ENCODE results near the gene ROPN1L.
"Not testable (repeated sequence)": the region's sequence is repeated elsewhere in the genome, so short reads cannot be mapped to it uniquely, and the experiment has no call there.

ROPN1L gene

DNA sequence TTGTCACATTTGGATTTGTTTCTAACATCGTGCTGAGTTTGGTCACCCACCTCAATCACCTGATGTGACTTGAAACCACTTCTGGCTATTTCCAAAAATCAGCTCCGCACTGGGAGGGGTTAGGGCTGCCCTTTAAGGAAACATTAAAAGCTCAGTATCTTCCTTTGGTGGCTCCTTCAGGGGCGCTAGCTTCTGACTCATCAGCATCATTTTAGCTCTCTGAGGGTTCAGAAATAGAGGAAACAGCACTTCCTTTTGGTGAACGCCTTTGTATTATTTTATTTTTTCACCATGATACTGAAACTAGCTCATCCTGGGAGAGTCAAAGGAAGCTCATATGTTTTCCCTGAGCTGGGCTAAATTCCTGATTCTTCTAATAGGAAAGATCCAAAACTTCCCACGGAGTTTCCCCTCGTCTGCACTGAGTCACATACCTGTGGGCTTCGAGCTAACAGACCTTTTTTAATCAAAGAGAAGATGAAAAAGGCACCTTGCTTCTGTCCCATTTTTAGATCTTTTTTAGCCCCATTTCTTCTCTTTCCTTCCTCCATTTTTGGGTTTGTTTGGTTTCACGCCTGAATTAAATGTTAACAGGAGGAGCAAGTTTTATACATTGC is 48.2 kb downstream of the ROPN1L start:
- TF ChIP-seq, protein P1, sequence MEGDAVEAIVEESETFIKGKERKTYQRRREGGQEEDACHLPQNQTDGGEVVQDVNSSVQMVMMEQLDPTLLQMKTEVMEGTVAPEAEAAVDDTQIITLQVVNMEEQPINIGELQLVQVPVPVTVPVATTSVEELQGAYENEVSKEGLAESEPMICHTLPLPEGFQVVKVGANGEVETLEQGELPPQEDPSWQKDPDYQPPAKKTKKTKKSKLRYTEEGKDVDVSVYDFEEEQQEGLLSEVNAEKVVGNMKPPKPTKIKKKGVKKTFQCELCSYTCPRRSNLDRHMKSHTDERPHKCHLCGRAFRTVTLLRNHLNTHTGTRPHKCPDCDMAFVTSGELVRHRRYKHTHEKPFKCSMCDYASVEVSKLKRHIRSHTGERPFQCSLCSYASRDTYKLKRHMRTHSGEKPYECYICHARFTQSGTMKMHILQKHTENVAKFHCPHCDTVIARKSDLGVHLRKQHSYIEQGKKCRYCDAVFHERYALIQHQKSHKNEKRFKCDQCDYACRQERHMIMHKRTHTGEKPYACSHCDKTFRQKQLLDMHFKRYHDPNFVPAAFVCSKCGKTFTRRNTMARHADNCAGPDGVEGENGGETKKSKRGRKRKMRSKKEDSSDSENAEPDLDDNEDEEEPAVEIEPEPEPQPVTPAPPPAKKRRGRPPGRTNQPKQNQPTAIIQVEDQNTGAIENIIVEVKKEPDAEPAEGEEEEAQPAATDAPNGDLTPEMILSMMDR (conservative IDR thresholded peaks at IDR 0.05; ENCODE audit: control insufficient read depth, insufficient read depth, low read depth, low read length), result no peak
- DNase-seq (ENCODE audit: low read depth), result peak; percentile 47
- H3K4me3 ChIP-seq (ENCODE audit: control insufficient read depth, low read depth, low read length), result no peak overlapping the region

DNA sequence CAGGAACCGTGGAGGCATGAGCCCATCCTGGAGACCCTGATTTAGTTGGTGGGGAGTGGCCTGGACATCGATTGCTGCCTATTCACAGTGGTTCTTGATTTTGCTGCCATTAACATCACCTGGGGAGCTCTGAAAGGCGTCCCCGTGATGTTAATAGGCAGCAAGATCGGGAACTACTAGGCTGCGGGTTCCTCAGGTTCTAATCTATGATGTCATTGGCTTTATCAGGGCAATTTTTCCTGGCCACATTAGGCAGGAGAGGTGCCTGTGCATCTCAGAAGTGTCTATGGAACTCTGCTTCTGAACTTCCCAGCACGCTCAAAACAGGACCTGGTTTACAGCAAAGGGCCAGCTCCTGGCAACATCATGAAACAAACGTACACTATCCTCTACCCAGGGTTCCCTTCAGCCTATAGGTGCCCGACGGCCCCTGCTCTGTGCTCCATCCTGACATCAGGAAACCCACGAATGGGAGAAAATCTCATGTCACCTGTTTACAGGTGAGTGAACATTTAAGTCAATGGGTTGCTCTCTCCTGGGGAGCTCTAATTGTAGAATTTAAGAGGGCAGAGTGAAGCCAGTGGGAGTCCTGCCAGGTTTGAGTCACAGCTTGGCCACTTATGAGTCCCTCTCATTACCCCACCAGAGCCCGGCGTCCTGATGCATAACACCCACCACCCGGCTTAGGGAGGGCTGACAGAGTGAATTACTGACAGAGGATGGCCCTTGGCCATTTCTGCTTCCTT is 49.4 kb downstream of the ROPN1L start:
- TF ChIP-seq, protein P1 (conservative IDR thresholded peaks at IDR 0.05; ENCODE audit: control insufficient read depth, insufficient read depth, low read depth, low read length), result no peak
- DNase-seq (ENCODE audit: low read depth), result no peak
- H3K4me3 ChIP-seq (ENCODE audit: control insufficient read depth, low read depth, low read length), result no peak overlapping the region

DNA sequence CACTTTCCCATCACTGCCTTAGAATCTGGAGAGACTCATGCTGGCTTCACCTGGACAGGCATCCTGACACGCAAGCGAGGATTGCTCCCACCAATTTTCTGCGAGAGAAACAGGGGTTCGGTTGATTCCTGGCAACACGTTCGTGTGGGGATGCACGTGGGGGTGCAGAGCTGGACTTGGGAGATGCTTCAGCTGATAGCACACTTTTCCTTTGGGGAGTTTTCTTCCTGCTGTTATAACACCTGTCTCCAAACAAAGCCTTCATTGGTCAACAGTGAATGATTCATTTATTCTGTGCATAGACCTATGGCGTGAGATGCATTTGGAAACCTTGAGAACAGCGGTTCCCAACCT is 50.0 kb downstream of the ROPN1L start:
- TF ChIP-seq, protein P1 (conservative IDR thresholded peaks at IDR 0.05; ENCODE audit: control insufficient read depth, insufficient read depth, low read depth, low read length), result no peak
- no peak for DNase-seq (ENCODE audit: low read depth)
- no peak overlapping the region for H3K4me3 ChIP-seq (ENCODE audit: control insufficient read depth, low read depth, low read length)

DNA sequence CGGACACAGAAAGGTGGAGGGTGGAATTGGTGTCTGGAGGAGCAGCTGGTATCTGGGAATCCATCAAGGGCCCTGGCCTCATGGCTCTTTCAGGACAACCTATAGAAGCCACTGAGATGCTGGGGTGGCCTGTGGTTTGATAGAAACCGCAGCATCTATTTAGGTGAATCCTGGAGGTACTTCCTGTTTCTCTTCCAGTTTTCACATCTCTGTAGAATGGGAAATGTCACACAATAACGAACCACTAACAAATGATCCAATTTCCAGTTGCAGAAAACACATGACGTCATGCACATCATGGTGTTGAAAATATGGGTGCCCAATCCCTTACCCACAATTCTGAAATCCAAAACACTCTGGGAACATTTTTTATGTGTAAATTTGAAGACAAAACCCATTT is 52.2 kb downstream of the ROPN1L start:
- TF ChIP-seq, protein P1 (conservative IDR thresholded peaks at IDR 0.05; ENCODE audit: control insufficient read depth, insufficient read depth, low read depth, low read length), result no peak
- DNase-seq (ENCODE audit: low read depth), result no peak
- no peak overlapping the region for H3K4me3 ChIP-seq (ENCODE audit: control insufficient read depth, low read depth, low read length)

DNA sequence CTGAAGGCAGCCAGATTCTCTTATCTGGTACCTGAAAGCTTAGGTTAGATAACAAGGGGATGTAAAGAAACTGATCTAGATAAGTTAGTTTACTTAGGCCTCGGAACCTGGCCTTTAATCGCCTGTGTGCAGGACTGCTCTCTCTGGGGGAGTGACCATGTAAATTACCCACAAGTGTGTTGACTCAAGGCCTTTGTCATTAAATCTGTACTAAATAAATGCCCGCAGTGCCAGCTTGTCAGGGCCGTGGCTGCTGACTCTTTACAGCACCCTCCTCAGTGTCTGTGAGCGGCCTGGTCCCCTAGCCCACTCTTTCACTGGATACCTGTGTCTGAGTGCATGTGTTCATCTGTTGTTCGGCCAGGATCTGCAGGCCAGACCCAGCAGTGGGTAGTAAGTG is 52.8 kb downstream of the ROPN1L start:
- not testable (repeated sequence) for DNase-seq (ENCODE audit: low read depth); H3K4me3 ChIP-seq (ENCODE audit: control insufficient read depth, low read depth, low read length)

DNA sequence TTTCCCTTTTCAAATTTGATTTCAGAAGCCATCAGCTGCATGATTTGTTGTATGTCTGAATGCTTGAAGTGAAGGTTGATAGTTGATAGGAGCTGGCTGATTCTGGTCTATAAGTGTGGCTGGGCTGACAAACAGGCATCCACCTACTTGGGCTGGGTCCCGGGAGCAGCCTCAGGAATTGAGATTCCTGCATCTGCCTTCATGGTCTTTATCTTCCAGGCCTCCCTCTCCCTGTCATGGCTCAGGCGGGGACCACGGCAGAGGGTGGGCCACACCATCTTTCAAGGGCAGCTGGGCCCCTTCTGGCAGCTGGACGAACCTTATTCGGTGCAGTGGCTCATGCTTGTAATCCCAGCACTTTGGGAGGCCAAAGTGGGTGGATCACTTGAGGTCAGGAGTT is 55.9 kb downstream of the ROPN1L start:
- TF ChIP-seq, protein P1 (conservative IDR thresholded peaks at IDR 0.05; ENCODE audit: control insufficient read depth, insufficient read depth, low read depth, low read length), result no peak
- DNase-seq (ENCODE audit: low read depth), result no peak
- H3K4me3 ChIP-seq (ENCODE audit: control insufficient read depth, low read depth, low read length), result no peak overlapping the region

DNA sequence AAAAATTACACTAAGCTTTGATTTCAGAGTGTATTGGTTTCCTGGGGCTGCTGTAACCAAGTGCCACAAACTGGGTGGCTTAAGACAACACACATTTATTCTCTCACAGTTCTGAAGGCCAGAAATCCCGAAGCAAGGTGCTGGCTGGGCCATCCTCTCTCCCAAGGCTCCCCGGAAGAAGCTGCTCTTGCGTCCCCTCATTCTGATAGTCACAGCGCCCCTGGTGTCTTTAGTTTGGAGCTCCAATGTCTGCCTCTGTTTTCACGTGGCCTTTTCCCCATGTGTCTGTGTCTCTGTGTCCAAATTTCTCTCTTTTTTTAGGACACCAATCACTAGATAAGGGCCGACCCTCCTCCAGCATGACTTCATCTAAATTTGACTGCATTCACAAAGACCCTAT is 56.7 kb downstream of the ROPN1L start:
- TF ChIP-seq, protein P1 (conservative IDR thresholded peaks at IDR 0.05; ENCODE audit: control insufficient read depth, insufficient read depth, low read depth, low read length), result no peak
- H3K4me3 ChIP-seq (ENCODE audit: control insufficient read depth, low read depth, low read length), result no peak overlapping the region
- DNase-seq (ENCODE audit: low read depth), result no peak

All from fibroblast of mammary gland (primary cell).